ENCODE measurements around the gene ZMYND15. TPM values are rescaled to one million over a fixed set of nuclear protein-coding genes. Genes with fewer than 3 reads are reported as not detected.

The ZMYND15 gene
- total and polyA plus RNA-seq, 2 donors (not counting 1 experiment from before 2014, with no cell fraction given): under 0.01 to 0.11 TPM

DNA sequence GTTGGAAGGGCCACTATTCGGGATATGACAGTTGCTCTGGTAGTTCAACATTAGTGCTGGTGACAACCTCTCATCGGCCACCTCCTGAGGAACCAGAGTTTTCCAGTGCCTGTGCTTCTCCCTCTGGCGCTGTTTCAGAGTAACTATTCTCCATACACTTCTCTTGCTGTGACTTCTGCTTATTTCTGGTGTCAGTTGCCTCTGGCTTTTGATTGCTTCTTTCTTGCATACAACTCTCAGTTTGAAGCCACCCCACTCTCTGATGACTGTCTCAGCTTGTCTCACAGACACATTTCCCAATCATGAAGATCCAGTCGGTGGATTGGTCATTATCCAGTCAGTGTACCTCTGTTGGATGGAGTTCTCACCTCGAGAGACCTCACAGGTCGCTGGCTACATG is 28.7 kb downstream of the ZMYND15 start:
- peaks cover 6% of the 10 kb centered on the region for H3K27me3 ChIP-seq (ENCODE audit: control insufficient read depth, insufficient read depth, low read length)
- H3K4me1 ChIP-seq (ENCODE audit: control insufficient read depth, extremely low read depth, insufficient read depth, low read length): no peaks in the 10 kb centered on the region
- no peaks in the 10 kb centered on the region for H3K36me3 ChIP-seq (ENCODE audit: control insufficient read depth, insufficient read depth, low read length)
- no peaks in the 10 kb centered on the region for H3K79me2 ChIP-seq (ENCODE audit: control insufficient read depth, insufficient read depth, low read length)
- H3K4me3 ChIP-seq (replicated peaks in 1 of 4; ENCODE audit: control extremely low read depth in 1 of 4, insufficient read depth in 1 of 4, low read depth in 3 of 4, low read length in 4 of 4): no peak overlapping the region
- no peak for DNase-seq (ENCODE audit: low read depth in 2 of 2)
- no peaks in the 10 kb centered on the region for H4K20me1 ChIP-seq (ENCODE audit: control insufficient read depth, extremely low read depth, insufficient read depth, low read length)
- H2AFZ ChIP-seq (ENCODE audit: low read length): no peak overlapping the region
- no peak overlapping the region for H3K27ac ChIP-seq (ENCODE audit: insufficient read depth, low read length)
- TF ChIP-seq EZH2 (IDR thresholded peaks at IDR 0.05; ENCODE audit: low read length, missing control alignments): no peak
- TF ChIP-seq, protein P1, sequence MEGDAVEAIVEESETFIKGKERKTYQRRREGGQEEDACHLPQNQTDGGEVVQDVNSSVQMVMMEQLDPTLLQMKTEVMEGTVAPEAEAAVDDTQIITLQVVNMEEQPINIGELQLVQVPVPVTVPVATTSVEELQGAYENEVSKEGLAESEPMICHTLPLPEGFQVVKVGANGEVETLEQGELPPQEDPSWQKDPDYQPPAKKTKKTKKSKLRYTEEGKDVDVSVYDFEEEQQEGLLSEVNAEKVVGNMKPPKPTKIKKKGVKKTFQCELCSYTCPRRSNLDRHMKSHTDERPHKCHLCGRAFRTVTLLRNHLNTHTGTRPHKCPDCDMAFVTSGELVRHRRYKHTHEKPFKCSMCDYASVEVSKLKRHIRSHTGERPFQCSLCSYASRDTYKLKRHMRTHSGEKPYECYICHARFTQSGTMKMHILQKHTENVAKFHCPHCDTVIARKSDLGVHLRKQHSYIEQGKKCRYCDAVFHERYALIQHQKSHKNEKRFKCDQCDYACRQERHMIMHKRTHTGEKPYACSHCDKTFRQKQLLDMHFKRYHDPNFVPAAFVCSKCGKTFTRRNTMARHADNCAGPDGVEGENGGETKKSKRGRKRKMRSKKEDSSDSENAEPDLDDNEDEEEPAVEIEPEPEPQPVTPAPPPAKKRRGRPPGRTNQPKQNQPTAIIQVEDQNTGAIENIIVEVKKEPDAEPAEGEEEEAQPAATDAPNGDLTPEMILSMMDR (conservative IDR thresholded peaks at IDR 0.05 in 1 of 2, IDR thresholded peaks at IDR 0.05 in 1 of 2; ENCODE audit: low read depth in 1 of 2, low read length in 2 of 2): no peak
- no peaks in the 10 kb centered on the region for H3K9me3 ChIP-seq (ENCODE audit: control insufficient read depth, insufficient read depth, low read depth, low read length)
- H3K9ac ChIP-seq (ENCODE audit: insufficient read depth, low read length): no peak overlapping the region
- no peak overlapping the region for H3K4me2 ChIP-seq (ENCODE audit: extremely low read depth, insufficient read depth, low read length)

DNA sequence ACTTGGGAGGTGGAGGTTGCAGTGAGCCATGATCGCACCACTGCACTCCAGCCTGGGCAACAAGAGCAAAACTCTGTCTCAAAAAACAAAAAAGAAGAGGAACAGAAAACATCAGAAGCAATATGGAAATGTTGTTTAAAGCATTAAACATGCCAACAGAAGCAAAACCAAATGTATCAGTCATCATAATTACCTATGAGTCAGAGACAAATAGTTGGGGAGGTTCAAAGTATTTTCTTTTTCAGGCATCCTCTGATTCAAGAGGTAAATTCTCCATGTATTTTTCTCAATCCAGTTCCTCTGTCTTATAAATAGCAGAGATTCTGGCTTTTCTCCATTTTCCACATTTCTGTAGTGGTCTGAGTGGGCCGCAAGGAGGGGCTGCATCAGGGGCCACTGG is 30.0 kb downstream of the ZMYND15 start:
- no peaks in the 10 kb centered on the region for H3K36me3 ChIP-seq (ENCODE audit: control insufficient read depth, insufficient read depth, low read length)
- H3K27ac ChIP-seq (ENCODE audit: insufficient read depth, low read length): no peak overlapping the region
- DNase-seq (ENCODE audit: low read depth in 2 of 2): peak in 1 of 2 donors; percentile 31
- H3K9me3 ChIP-seq (ENCODE audit: control insufficient read depth, insufficient read depth, low read depth, low read length): no peaks in the 10 kb centered on the region
- no peaks in the 10 kb centered on the region for H3K79me2 ChIP-seq (ENCODE audit: control insufficient read depth, insufficient read depth, low read length)
- no peak for TF ChIP-seq EZH2 (IDR thresholded peaks at IDR 0.05; ENCODE audit: low read length, missing control alignments)
- TF ChIP-seq, protein P1 (conservative IDR thresholded peaks at IDR 0.05 in 1 of 2, IDR thresholded peaks at IDR 0.05 in 1 of 2; ENCODE audit: low read depth in 1 of 2, low read length in 2 of 2): no peak
- no peak overlapping the region for H2AFZ ChIP-seq (ENCODE audit: low read length)
- no peak overlapping the region for H3K4me2 ChIP-seq (ENCODE audit: extremely low read depth, insufficient read depth, low read length)
- no peaks in the 10 kb centered on the region for H4K20me1 ChIP-seq (ENCODE audit: control insufficient read depth, extremely low read depth, insufficient read depth, low read length)
- H3K4me1 ChIP-seq (ENCODE audit: control insufficient read depth, extremely low read depth, insufficient read depth, low read length): no peaks in the 10 kb centered on the region
- H3K4me3 ChIP-seq (replicated peaks in 1 of 4; ENCODE audit: control extremely low read depth in 1 of 4, insufficient read depth in 1 of 4, low read depth in 3 of 4, low read length in 4 of 4): no peak overlapping the region
- peaks cover 12% of the 10 kb centered on the region for H3K27me3 ChIP-seq (ENCODE audit: control insufficient read depth, insufficient read depth, low read length)
- H3K9ac ChIP-seq (ENCODE audit: insufficient read depth, low read length): no peak overlapping the region

DNA sequence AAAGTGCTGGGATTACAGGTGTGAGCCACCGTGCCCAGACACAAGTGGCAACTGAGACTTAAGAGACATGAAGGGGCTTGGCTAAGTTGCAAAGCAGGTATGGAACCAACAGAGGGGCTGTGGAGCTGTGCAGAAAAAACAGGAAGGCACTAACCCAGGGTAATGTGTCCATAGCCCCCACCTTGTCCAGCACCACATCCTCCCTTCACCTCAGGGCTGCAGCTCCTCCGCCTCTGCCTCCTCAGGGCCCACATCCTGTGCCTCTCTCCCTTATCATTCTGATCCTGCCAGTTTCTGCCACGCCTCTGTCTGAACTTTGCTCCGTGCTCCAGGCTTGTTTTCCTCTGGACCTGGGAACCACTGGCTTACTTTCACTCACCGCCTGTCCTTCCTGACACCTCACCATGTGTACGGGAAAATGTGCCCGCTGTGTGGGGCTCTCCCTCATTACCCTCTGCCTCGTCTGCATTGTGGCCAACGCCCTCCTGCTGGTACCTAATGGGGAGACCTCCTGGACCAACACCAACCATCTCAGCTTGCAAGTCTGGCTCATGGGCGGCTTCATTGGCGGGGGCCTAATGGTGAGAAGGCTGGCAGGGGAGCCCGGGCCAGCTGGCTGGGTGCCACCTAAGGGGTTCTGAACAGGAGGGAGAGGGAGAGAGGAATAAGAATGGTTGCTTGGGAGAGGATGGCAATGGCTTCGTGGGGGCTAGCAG is 32.0 kb downstream of the ZMYND15 start, which contains the start of gene TM4SF5:
TM4SF5 (plus strand) TSS at position 368 of the 716 bp plus-strand sequence; CDS start at position 405, 37 bp downstream.
- no peak for DNase-seq (ENCODE audit: low read depth in 2 of 2)
- H2AFZ ChIP-seq (ENCODE audit: low read length): no peak within 1 kb of the TSS

More for the DNA sequence above, 32.0 kb downstream of the ZMYND15 start, which contains the start of gene TM4SF5:
- H3K27ac ChIP-seq (ENCODE audit: insufficient read depth, low read length): no peak within 1 kb of the TSS
- no peaks in the 10 kb centered on the region for H3K4me1 ChIP-seq (ENCODE audit: control insufficient read depth, extremely low read depth, insufficient read depth, low read length)
- H4K20me1 ChIP-seq (ENCODE audit: control insufficient read depth, extremely low read depth, insufficient read depth, low read length): no peaks in the 10 kb centered on the region
- H3K9me3 ChIP-seq (ENCODE audit: control insufficient read depth, insufficient read depth, low read depth, low read length): no peaks in the 10 kb centered on the region
- H3K79me2 ChIP-seq (ENCODE audit: control insufficient read depth, insufficient read depth, low read length): no peaks in the 10 kb centered on the region
- no peaks in the 10 kb centered on the region for H3K36me3 ChIP-seq (ENCODE audit: control insufficient read depth, insufficient read depth, low read length)
- H3K4me3 ChIP-seq (replicated peaks in 1 of 4; ENCODE audit: control extremely low read depth in 1 of 4, insufficient read depth in 1 of 4, low read depth in 3 of 4, low read length in 4 of 4): no peak within 1 kb of the TSS
- TF ChIP-seq, protein P1 (conservative IDR thresholded peaks at IDR 0.05 in 1 of 2, IDR thresholded peaks at IDR 0.05 in 1 of 2; ENCODE audit: low read depth in 1 of 2, low read length in 2 of 2): no peak
- TF ChIP-seq EZH2 (IDR thresholded peaks at IDR 0.05; ENCODE audit: low read length, missing control alignments): no peak
- H3K4me2 ChIP-seq (ENCODE audit: extremely low read depth, insufficient read depth, low read length): no peak within 1 kb of the TSS
- H3K27me3 ChIP-seq (ENCODE audit: control insufficient read depth, insufficient read depth, low read length): peaks cover 12% of the 10 kb centered on the region
- H3K9ac ChIP-seq (ENCODE audit: insufficient read depth, low read length): no peak within 1 kb of the TSS

Data from fibroblast of lung (primary cell).